Measurements from ENCODE around the gene PLEKHN1. TPM values are rescaled to one million over a fixed set of nuclear protein-coding genes. Genes with fewer than 3 reads are reported as not detected.
"Not testable (repeated sequence)": the region's sequence is repeated elsewhere in the genome, so short reads cannot be mapped to it uniquely, and the experiment has no call there.

Gene PLEKHN1
- total RNA-seq, 1 experiment from 2014 or later = 0.60 TPM

GRCh38 chr1:992362-992761 lies 26.1 kb downstream of the PLEKHN1 start:
- DNase-seq (ENCODE audit: low read depth) = no peak

GRCh38 chr1:993379-993995 lies 27.2 kb downstream of the PLEKHN1 start:
- no peak for DNase-seq (ENCODE audit: low read depth)

GRCh38 chr1:994546-994945 lies 28.3 kb downstream of the PLEKHN1 start:
- DNase-seq (ENCODE audit: low read depth) = not testable (repeated sequence)

- DNase-seq (ENCODE audit: low read depth) = no peak
Measured at GRCh38 chr1:995665-996633, 29.7 kb downstream of the PLEKHN1 start.

GRCh38 chr1:996851-997712 lies 30.8 kb downstream of the PLEKHN1 start:
- DNase-seq (ENCODE audit: low read depth) = no peak

- no peak for DNase-seq (ENCODE audit: low read depth)
Measured at GRCh38 chr1:997713-997992, 31.4 kb downstream of the PLEKHN1 start.

- no peak for DNase-seq (ENCODE audit: low read depth)
Measured at GRCh38 chr1:997993-998744, 31.9 kb downstream of the PLEKHN1 start.

- no peak for DNase-seq (ENCODE audit: low read depth)
Measured at GRCh38 chr1:998745-998994, 32.4 kb downstream of the PLEKHN1 start.

GRCh38 chr1:998995-999724 lies 32.9 kb downstream of the PLEKHN1 start:
- no peak for DNase-seq (ENCODE audit: low read depth)

GRCh38 chr1:999725-1000356 lies 33.6 kb downstream of the PLEKHN1 start, which contains the start of gene HES4:
Gene HES4, minus strand, starts transcription at chr1:1000097. Its CDS starts 124 bp downstream, at chr1:999973.
- DNase-seq (ENCODE audit: low read depth) = peak; percentile 76

GRCh38 chr1:1000357-1001056 lies 34.2 kb downstream of the PLEKHN1 start:
- peak; percentile 60 for DNase-seq (ENCODE audit: low read depth)

GRCh38 chr1:1001057-1001783 lies 34.9 kb downstream of the PLEKHN1 start:
- no peak for DNase-seq (ENCODE audit: low read depth)

GRCh38 chr1:1003618-1004419 lies 37.5 kb downstream of the PLEKHN1 start:
- no peak for DNase-seq (ENCODE audit: low read depth)

- DNase-seq (ENCODE audit: low read depth) = no peak
Measured at GRCh38 chr1:1004420-1004779, 38.1 kb downstream of the PLEKHN1 start.

GRCh38 chr1:1004780-1005697 lies 38.8 kb downstream of the PLEKHN1 start:
- DNase-seq (ENCODE audit: low read depth) = peak; percentile 81

- no peak for DNase-seq (ENCODE audit: low read depth)
Measured at GRCh38 chr1:1005774-1006304, 39.6 kb downstream of the PLEKHN1 start.

All from RPMI7951 (cell line).